HepG2 (cell line): ENCODE data around the gene ASXL1. TPM values are rescaled to one million over a fixed set of nuclear protein-coding genes. Genes with fewer than 3 reads are reported as not detected.

Experiments
- ATAC-seq: fragments of 200-7000 bp; cut with Tn5 transposase; 3 replicates; pipeline ENCODE4 v1.9.1; 2020; ENCODE audit warnings: mild to moderate bottlenecking, moderate library complexity
- BruUV-seq: library from RNA; stranded (reverse); fragments of 400-500 nt; replicated peaks from 2 replicates; lab custom pipeline; 2021; lab: Mats Ljungman, UMichigan
- CTCF ChIA-PET: fragments of 300-600 bp; formaldehyde crosslinking; extraction: SDS; loops from one replicate; lab custom pipeline; 2021; ENCODE audit warnings: low total read pairs, inconsistent platforms, low intra/inter-chr PET ratio; lab: Yijun Ruan, JAX
- POLR2A ChIA-PET: fragments of 350-600 bp; sonication (Branson Sonifier 250); formaldehyde crosslinking; loops from one replicate; lab custom pipeline; 2020; ENCODE audit warnings: antibody characterized with exemption, inconsistent platforms; lab: Yijun Ruan, JAX
- DNase-seq: peaks from one replicate; pipeline ENCODE4 v3.0.0-alpha.2; 2015; ENCODE audit warnings: low spot score
- FAIRE-seq: peaks from 3 replicates; lab custom pipeline; 2011; peaks lifted over from hg19 to GRCh38; lab: Jason Lieb, UNC
- H2AFZ ChIP-seq: one replicate; pipeline ENCODE4 v1.6.1; 2011; ENCODE audit warnings: low read length, inconsistent platforms
- H3K27ac ChIP-seq: fragments of 300-600 bp; 3 replicates; pipeline ENCODE4 v1.8.0; 2011; ENCODE audit warnings: mixed run types, mild to moderate bottlenecking, mixed read lengths, low read length, inconsistent platforms; ENCODE audit not compliant: insufficient read depth; ENCODE audit errors: extremely low read length
- H3K27me3 ChIP-seq, 2 experiments: fragments of 200-600 bp in 1 of 2; 2 replicates in 1 of 2; 3 replicates in 1 of 2; pipeline versions ENCODE4 v1.6.0 to v1.8.0; 2011; ENCODE audit warnings: low read length in 2 of 2, mild to moderate bottlenecking in 2 of 2, moderate library complexity in 2 of 2, inconsistent platforms in 1 of 2; ENCODE audit not compliant: insufficient read depth in 2 of 2, control insufficient read depth in 1 of 2
- H3K36me3 ChIP-seq, 2 experiments: fragments of 200-600 bp in 1 of 2; replicated peaks in 1 of 2; 2 replicates in 1 of 2; 3 replicates in 1 of 2; pipeline versions ENCODE4 v1.5.1 to v1.8.0; 2011; ENCODE audit warnings: low read length in 2 of 2, inconsistent platforms in 1 of 2; ENCODE audit not compliant: insufficient read depth in 2 of 2, control insufficient read depth in 1 of 2
- H3K4me1 ChIP-seq: 2 replicates; pipeline ENCODE4 v1.5.1; 2012; ENCODE audit warnings: low read length, inconsistent platforms; ENCODE audit not compliant: insufficient read depth
- H3K4me2 ChIP-seq: 2 replicates; pipeline ENCODE4 v1.6.0; 2011; ENCODE audit warnings: low read depth, low read length, inconsistent platforms
- H3K4me3 ChIP-seq, 3 experiments: fragments of 200-600 bp in 1 of 3; sonication (generic), shearing (Covaris generic) in 1 of 3; replicated peaks in 1 of 3; 2 replicates each; pipeline ENCODE4 v1.5.1; 2011 to 2016; ENCODE audit warnings: low read length in 3 of 3, inconsistent platforms in 2 of 3, low read depth in 2 of 3, mild to moderate bottlenecking in 2 of 3, control low read depth in 1 of 3, mixed read lengths in 1 of 3; ENCODE audit not compliant: insufficient read depth in 1 of 3
- H3K79me2 ChIP-seq: one replicate; pipeline ENCODE4 v1.6.1; 2011; ENCODE audit warnings: low read length, inconsistent platforms; ENCODE audit not compliant: insufficient read depth
- H3K9ac ChIP-seq: 2 replicates; pipeline ENCODE4 v1.6.0; 2011; ENCODE audit warnings: mild to moderate bottlenecking, low read depth, low read length, inconsistent platforms; ENCODE audit not compliant: insufficient read depth
- H3K9me3 ChIP-seq: 2 replicates; pipeline ENCODE4 v1.5.1; 2012; ENCODE audit warnings: mild to moderate bottlenecking, low read length
- H4K20me1 ChIP-seq: 2 replicates; pipeline ENCODE4 v1.6.0; 2011; ENCODE audit warnings: inconsistent platforms, mild to moderate bottlenecking, low read length, moderate library complexity; ENCODE audit not compliant: insufficient read depth
- ATRX ChIP-seq: sonication (generic); formaldehyde crosslinking; IDR thresholded peaks from 2 replicates; pipeline ENCODE4 v1.4.0; 2020; ENCODE audit warnings: missing genetic modification reagents, borderline replicate concordance
- NFE2L2 ChIP-seq: fragments of 150-350 bp; IDR thresholded peaks from 2 replicates; pipeline ENCODE4 v1.6.1; 2014; ENCODE audit warnings: low read length
- ZFAT ChIP-seq: sonication (generic); formaldehyde crosslinking; conservative IDR thresholded peaks from 2 replicates; pipeline ENCODE4 v1.8.1; 2023; ENCODE audit warnings: missing genetic modification reagents, inconsistent platforms
- ZNF263 ChIP-seq: sonication (generic); formaldehyde crosslinking; IDR thresholded peaks from 2 replicates; pipeline ENCODE4 v1.4.0; 2020; ENCODE audit warnings: missing genetic modification reagents
- ZNF772 ChIP-seq: sonication (generic); formaldehyde crosslinking; IDR thresholded peaks from 2 replicates; pipeline ENCODE4 v1.5.0; 2020; ENCODE audit warnings: mild to moderate bottlenecking, missing genetic modification reagents
- WGBS: methylation state at CpG from one replicate; pipeline ENCODE4 v1.1.6; 2017; ENCODE audit warnings: low lambda C conversion rate; 5-methylcytosine and 5-hydroxymethylcytosine counted together
- in situ Hi-C: cut with HindIII; loops from 2 replicates; pipeline ENCODE4 v1.10.0; 2017; ENCODE audit warnings: low pct_unique_long_range_greater_than_20kb; ENCODE audit not compliant: extremely low pct_ligation_motif_present
- intact Hi-C: fragments of 100-400 bp; cut with micrococcal nuclease; formaldehyde crosslinking; loops from one replicate; pipeline ENCODE4 v1.10.0; 2022; ENCODE audit not compliant: unreplicated experiment
- polyA plus RNA-seq, 8 experiments: library from polyadenylated mRNA; depleted of rRNA in 3 of 8; stranded (reverse) in 7 of 8; unstranded in 1 of 8; fragments of >200 nt; fragmentation: Illumina TruSeq in 4 of 8; extraction: Trizol in 4 of 8; gene quantifications; 2 replicates each; pipeline versions ENCODE4 v1.2.1 to v1.2.3, GENCODE V29; 2011 to 2016; ENCODE audit warnings: low read depth in 4 of 8, missing spikeins in 1 of 8, mixed read lengths in 1 of 8; ENCODE audit not compliant: insufficient read depth in 1 of 8
- total RNA-seq, 5 experiments: library from RNA; depleted of rRNA; stranded (reverse); fragments of >200 nt; fragmentation: Illumina TruSeq; extraction: Trizol; gene quantifications; 2 replicates each; pipeline ENCODE4 v1.2.3, GENCODE V29; 2016; ENCODE audit warnings: low read depth in 1 of 5
- TF ChIP-seq, protein P1 (sequence below): sonication (generic); formaldehyde crosslinking; IDR thresholded peaks from 2 replicates; pipeline ENCODE4 v1.4.0; 2020; ENCODE audit warnings: missing genetic modification reagents
- TF ChIP-seq, protein P2 (sequence below), 2 experiments: fragments of 450-650 bp in 1 of 2; sonication (generic) in 1 of 2; formaldehyde crosslinking; IDR thresholded peaks; 2 replicates each; pipeline versions ENCODE4 v1.5.0 to v1.8.0; 2020 to 2022; ENCODE audit warnings: mild to moderate bottlenecking in 1 of 2, missing genetic modification reagents in 1 of 2

Gene ASXL1
- total and polyA plus RNA-seq, 2 of the 13 experiments (the other 11 are each of a cell fraction or from before 2014, with no cell fraction given) = 62.1 to 74.8 TPM

DNA sequence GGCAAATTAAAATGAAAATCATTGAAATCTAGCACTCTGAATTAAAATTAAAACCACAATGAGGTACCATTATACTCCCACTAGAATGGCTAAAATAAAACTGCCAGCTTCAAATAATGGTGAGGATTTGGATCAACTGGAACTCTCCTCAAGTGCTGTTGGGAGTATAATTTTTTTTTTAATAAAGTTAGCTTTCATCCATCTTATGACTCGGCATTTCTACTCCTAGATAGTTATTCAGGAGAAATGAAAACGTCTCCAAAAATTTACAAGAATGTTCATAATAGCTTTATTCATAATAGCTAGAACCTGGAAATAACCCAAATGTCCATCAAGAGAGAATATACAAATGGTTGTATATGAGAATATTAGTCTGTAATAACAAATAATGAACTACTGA, 63.2 kb downstream of the ASXL1 start:
- CTCF ChIA-PET = no interaction called here
- no peak overlapping the region for H3K4me2 ChIP-seq
- H3K79me2 ChIP-seq = peaks cover 71% of the 10 kb centered on the region
- TF ChIP-seq ZFAT (CRISPR knock-in tag) = no peak
- no peak for TF ChIP-seq ZNF263 (CRISPR knock-in tag)
- TF ChIP-seq ATRX (CRISPR knock-in tag) = no peak
- TF ChIP-seq, protein P1, sequence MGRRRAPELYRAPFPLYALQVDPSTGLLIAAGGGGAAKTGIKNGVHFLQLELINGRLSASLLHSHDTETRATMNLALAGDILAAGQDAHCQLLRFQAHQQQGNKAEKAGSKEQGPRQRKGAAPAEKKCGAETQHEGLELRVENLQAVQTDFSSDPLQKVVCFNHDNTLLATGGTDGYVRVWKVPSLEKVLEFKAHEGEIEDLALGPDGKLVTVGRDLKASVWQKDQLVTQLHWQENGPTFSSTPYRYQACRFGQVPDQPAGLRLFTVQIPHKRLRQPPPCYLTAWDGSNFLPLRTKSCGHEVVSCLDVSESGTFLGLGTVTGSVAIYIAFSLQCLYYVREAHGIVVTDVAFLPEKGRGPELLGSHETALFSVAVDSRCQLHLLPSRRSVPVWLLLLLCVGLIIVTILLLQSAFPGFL (CRISPR knock-in tag) = no peak
- TF ChIP-seq ZNF772 (CRISPR knock-in tag) = no peak
- TF ChIP-seq NFE2L2 = peak; percentile 53
- TF ChIP-seq, protein P2, sequence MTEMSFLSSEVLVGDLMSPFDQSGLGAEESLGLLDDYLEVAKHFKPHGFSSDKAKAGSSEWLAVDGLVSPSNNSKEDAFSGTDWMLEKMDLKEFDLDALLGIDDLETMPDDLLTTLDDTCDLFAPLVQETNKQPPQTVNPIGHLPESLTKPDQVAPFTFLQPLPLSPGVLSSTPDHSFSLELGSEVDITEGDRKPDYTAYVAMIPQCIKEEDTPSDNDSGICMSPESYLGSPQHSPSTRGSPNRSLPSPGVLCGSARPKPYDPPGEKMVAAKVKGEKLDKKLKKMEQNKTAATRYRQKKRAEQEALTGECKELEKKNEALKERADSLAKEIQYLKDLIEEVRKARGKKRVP (CRISPR knock-in tag; IDR thresholded peaks at IDR 0.05) = no peak
- TF ChIP-seq, all 625 proteins: peak for 1
- H3K9ac ChIP-seq = no peak overlapping the region
- no peak overlapping the region for H3K27ac ChIP-seq
- FAIRE-seq (no peak), ATAC-seq (no peak), DNase-seq (no peak)
- H3K36me3 ChIP-seq = peaks cover 5 to 18% of the 10 kb centered on the region in 2 experiments
- intact Hi-C loops (no loop called here), in situ Hi-C loops (no loop called here)
- 97% methylated on average over 2 of the region's 2 CpGs for WGBS
- no peak overlapping the region for H3K4me3 ChIP-seq
- no peaks in the 10 kb centered on the region for H3K9me3 ChIP-seq
- POLR2A ChIA-PET = interaction anchor here (0.5 kb wide), 1 partner anchor 9 kb away, joined by 4 read pairs; no protein-coding TSS in a partner anchor
- BruUV-seq = no TSS peak
- no peak overlapping the region for H2AFZ ChIP-seq
- no peaks in the 10 kb centered on the region for H3K27me3 ChIP-seq
- peaks cover 10% of the 10 kb centered on the region for H3K4me1 ChIP-seq
- H4K20me1 ChIP-seq = peaks cover 53% of the 10 kb centered on the region
